ENCODE data around the gene RIPOR3.

DNA sequence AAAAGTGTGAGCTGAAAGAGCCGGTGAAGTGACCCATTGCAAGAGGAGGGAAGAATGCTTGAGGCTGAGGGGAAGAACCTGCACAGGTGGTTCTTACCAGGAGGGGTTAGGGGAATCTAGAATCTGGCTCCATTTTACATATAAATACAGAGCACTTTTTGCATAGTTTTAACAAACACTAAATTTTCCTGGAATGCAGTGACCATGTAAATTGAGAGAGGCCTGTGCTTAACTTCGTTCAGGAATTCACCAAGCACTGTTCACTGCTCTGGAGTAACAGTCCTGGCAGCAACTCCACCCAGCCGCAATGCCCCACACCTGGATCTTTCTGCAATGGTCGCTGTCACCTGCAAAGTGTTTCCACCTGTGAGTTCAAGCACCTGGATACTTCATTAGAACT is 13.2 kb upstream of the RIPOR3 start:
- no peak for TF ChIP-seq CTCF (IDR thresholded peaks at IDR 0.05; ENCODE audit: insufficient read depth, low read length, poor library complexity, severe bottlenecking)
- TF ChIP-seq EZH2phosphoT487 (conservative IDR thresholded peaks at IDR 0.05; ENCODE audit: low read length) = no peak
